ENCODE measurements around the gene ARHGAP26. TPM values are rescaled to one million over a fixed set of nuclear protein-coding genes. Genes with fewer than 3 reads are reported as not detected.
"Not testable (repeated sequence)": the region's sequence is repeated elsewhere in the genome, so short reads cannot be mapped to it uniquely, and the experiment has no call there.

ARHGAP26 gene
- polyA plus RNA-seq, 4 donors: 10.4 to 12.2 (median 11.0) TPM

GRCh38 chr5:143093452-143094086 lies 323.4 kb downstream of the ARHGAP26 start:
- DNase-seq (ENCODE audit: low read depth in 4 of 4, low spot score in 3 of 4): no peak

- no peak for DNase-seq (ENCODE audit: low read depth in 4 of 4, low spot score in 3 of 4)
These were observed 323.9 kb downstream of the ARHGAP26 start for GRCh38 chr5:143094087-143094521.

- not testable (repeated sequence) for DNase-seq (ENCODE audit: low read depth in 4 of 4, low spot score in 3 of 4)
These were observed 324.4 kb downstream of the ARHGAP26 start for GRCh38 chr5:143094608-143095007.

- DNase-seq (ENCODE audit: low read depth in 4 of 4, low spot score in 3 of 4): no peak
These were observed 330.9 kb downstream of the ARHGAP26 start for GRCh38 chr5:143101121-143101520.

- DNase-seq (ENCODE audit: low read depth in 4 of 4, low spot score in 3 of 4): no peak
These were observed 331.7 kb downstream of the ARHGAP26 start for GRCh38 chr5:143101725-143102386.

GRCh38 chr5:143102411-143102810 lies 332.2 kb downstream of the ARHGAP26 start:
- no peak for DNase-seq (ENCODE audit: low read depth in 4 of 4, low spot score in 3 of 4)

GRCh38 chr5:143105216-143105905 lies 335.2 kb downstream of the ARHGAP26 start:
- no peak for DNase-seq (ENCODE audit: low read depth in 4 of 4, low spot score in 3 of 4)

- DNase-seq (ENCODE audit: low read depth in 4 of 4, low spot score in 3 of 4): no peak
These were observed 336.0 kb downstream of the ARHGAP26 start for GRCh38 chr5:143106174-143106573.

- no peak for DNase-seq (ENCODE audit: low read depth in 4 of 4, low spot score in 3 of 4)
These were observed 338.4 kb downstream of the ARHGAP26 start for GRCh38 chr5:143108498-143109128.

- no peak for DNase-seq (ENCODE audit: low read depth in 4 of 4, low spot score in 3 of 4)
These were observed 340.4 kb downstream of the ARHGAP26 start for GRCh38 chr5:143110591-143110990.

- no peak for DNase-seq (ENCODE audit: low read depth in 4 of 4, low spot score in 3 of 4)
These were observed 341.6 kb downstream of the ARHGAP26 start for GRCh38 chr5:143111799-143112198.

GRCh38 chr5:143113461-143113860 lies 343.3 kb downstream of the ARHGAP26 start:
- DNase-seq (ENCODE audit: low read depth in 4 of 4, low spot score in 3 of 4): no peak

- DNase-seq (ENCODE audit: low read depth in 4 of 4, low spot score in 3 of 4): no peak
These were observed 344.3 kb downstream of the ARHGAP26 start for GRCh38 chr5:143114481-143114880.

GRCh38 chr5:143115381-143115780 lies 345.2 kb downstream of the ARHGAP26 start:
- no peak for DNase-seq (ENCODE audit: low read depth in 4 of 4, low spot score in 3 of 4)

GRCh38 chr5:143116814-143117213 lies 346.6 kb downstream of the ARHGAP26 start:
- no peak for DNase-seq (ENCODE audit: low read depth in 4 of 4, low spot score in 3 of 4)

- no peak for DNase-seq (ENCODE audit: low read depth in 4 of 4, low spot score in 3 of 4)
These were observed 347.6 kb downstream of the ARHGAP26 start for GRCh38 chr5:143117821-143118220.

GRCh38 chr5:143118222-143118621 lies 348.0 kb downstream of the ARHGAP26 start:
- no peak for DNase-seq (ENCODE audit: low read depth in 4 of 4, low spot score in 3 of 4)

GRCh38 chr5:143118818-143119217 lies 348.6 kb downstream of the ARHGAP26 start:
- not testable (repeated sequence) for DNase-seq (ENCODE audit: low read depth in 4 of 4, low spot score in 3 of 4)

- DNase-seq (ENCODE audit: low read depth in 4 of 4, low spot score in 3 of 4): no peak
These were observed 349.2 kb downstream of the ARHGAP26 start for GRCh38 chr5:143119291-143119769.

GRCh38 chr5:143119881-143120341 lies 349.7 kb downstream of the ARHGAP26 start:
- no peak for DNase-seq (ENCODE audit: low read depth in 4 of 4, low spot score in 3 of 4)
